Ishikawa (cell line): Measurements from ENCODE around the gene PDSS2.

Experiments used
- CEBPB ChIP-seq: IDR thresholded peaks from 2 replicates; pipeline ENCODE4 v1.6.1; 2012
- CREB1 ChIP-seq: IDR thresholded peaks from 2 replicates; pipeline ENCODE4 v1.6.1; 2012; ENCODE audit warnings: low read depth
- EGR1 ChIP-seq: IDR thresholded peaks from 2 replicates; pipeline ENCODE4 v1.6.1; 2012
- EP300 ChIP-seq: IDR thresholded peaks from 2 replicates; pipeline ENCODE4 v1.6.1; 2012; ENCODE audit warnings: borderline replicate concordance
- FOXM1 ChIP-seq: IDR thresholded peaks from 2 replicates; pipeline ENCODE4 v1.6.1; 2012; ENCODE audit warnings: low read depth, borderline replicate concordance
- MAX ChIP-seq: IDR thresholded peaks from 2 replicates; pipeline ENCODE4 v1.6.1; 2012
- NFIC ChIP-seq: IDR thresholded peaks from 2 replicates; pipeline ENCODE4 v1.6.1; 2012
- RAD21 ChIP-seq: IDR thresholded peaks from 2 replicates; pipeline ENCODE4 v1.6.1; 2012; ENCODE audit warnings: low read depth
- REST ChIP-seq: IDR thresholded peaks from 2 replicates; pipeline ENCODE4 v1.6.1; 2012; ENCODE audit warnings: low read depth, mild to moderate bottlenecking
- TAF1 ChIP-seq: IDR thresholded peaks from 2 replicates; pipeline ENCODE4 v1.6.1; 2012; ENCODE audit warnings: low read depth, mild to moderate bottlenecking
- TCF12 ChIP-seq: IDR thresholded peaks from 2 replicates; pipeline ENCODE4 v1.6.1; 2012; ENCODE audit warnings: low read depth
- TEAD4 ChIP-seq: IDR thresholded peaks from 2 replicates; pipeline ENCODE4 v1.6.1; 2012
- USF1 ChIP-seq: IDR thresholded peaks from 2 replicates; pipeline ENCODE4 v1.6.1; 2012
- YY1 ChIP-seq: IDR thresholded peaks from 2 replicates; pipeline ENCODE4 v1.6.1; 2012; ENCODE audit warnings: low read depth
- ZBTB7A ChIP-seq: IDR thresholded peaks from 2 replicates; pipeline ENCODE4 v1.6.1; 2012; ENCODE audit warnings: low read depth

Gene PDSS2

GRCh38 chr6:107121266-107121665 lies 338.1 kb downstream of the PDSS2 start:
- TF ChIP-seq TCF12 (no peak), CREB1 (no peak), MAX (no peak), TAF1 (no peak), NFIC (no peak), USF1 (no peak), EP300 (no peak), ZBTB7A (no peak), REST (no peak), FOXM1 (no peak), YY1 (no peak)

- no peak for TF ChIP-seq EGR1
- TF ChIP-seq TEAD4 = no peak
- TF ChIP-seq NFIC = no peak
- TF ChIP-seq CEBPB = no peak
- no peak for TF ChIP-seq CREB1
- no peak for TF ChIP-seq USF1
- TF ChIP-seq TAF1 = no peak
- TF ChIP-seq EP300 = no peak
- TF ChIP-seq ZBTB7A = no peak
- no peak for TF ChIP-seq REST
- no peak for TF ChIP-seq YY1
- no peak for TF ChIP-seq MAX
- no peak for TF ChIP-seq FOXM1
- TF ChIP-seq RAD21 = no peak
- TF ChIP-seq TCF12 = no peak
Observed at GRCh38 chr6:107120404-107120803, 339.0 kb downstream of the PDSS2 start.

GRCh38 chr6:107118976-107119375 lies 340.4 kb downstream of the PDSS2 start:
- TF ChIP-seq RAD21 = no peak
- peak; percentile 59; the same call in 1 of the 2 replicates for TF ChIP-seq NFIC

GRCh38 chr6:107116931-107117330 lies 342.4 kb downstream of the PDSS2 start:
- TF ChIP-seq TAF1 (no peak), CEBPB (no peak), ZBTB7A (no peak), NFIC (no peak), RAD21 (no peak), YY1 (no peak)

GRCh38 chr6:107116328-107116892 lies 343.0 kb downstream of the PDSS2 start:
- TF ChIP-seq ZBTB7A (no peak), MAX (peak; percentile 72), EP300 (no peak), EGR1 (no peak), TEAD4 (no peak), CREB1 (no peak)

- TF ChIP-seq TCF12 = peak; percentile 54; the same call in 1 of the 2 replicates
- TF ChIP-seq FOXM1 = no peak
- TF ChIP-seq EGR1 = peak; percentile 25; the same call in 1 of the 2 replicates
- TF ChIP-seq NFIC = no peak
- peak; percentile 74; the same call in 1 of the 2 replicates for TF ChIP-seq ZBTB7A
- TF ChIP-seq REST = 0 out of 2 replicates have a peak, but pooled peaks have one; percentile 11
- TF ChIP-seq CREB1 = no peak
- 0 out of 2 replicates have a peak, but pooled peaks have one; percentile 19 for TF ChIP-seq YY1
Observed at GRCh38 chr6:107115695-107116327, 343.6 kb downstream of the PDSS2 start.
